Hematopoietic multipotent progenitor cell treated with erythropoietin and hydrocortisone succinate and interleukin-3 and kit ligand, for 8 days (in vitro differentiated cells): ENCODE data around the gene FSD1.

Source experiments
- DNase-seq: peaks from one replicate; pipeline ENCODE4 v3.0.0-alpha.2; 2015

FSD1 gene

GRCh38 chr19:4366666-4367335 is 62.4 kb downstream of the FSD1 start:
- no peak for DNase-seq

DNA sequence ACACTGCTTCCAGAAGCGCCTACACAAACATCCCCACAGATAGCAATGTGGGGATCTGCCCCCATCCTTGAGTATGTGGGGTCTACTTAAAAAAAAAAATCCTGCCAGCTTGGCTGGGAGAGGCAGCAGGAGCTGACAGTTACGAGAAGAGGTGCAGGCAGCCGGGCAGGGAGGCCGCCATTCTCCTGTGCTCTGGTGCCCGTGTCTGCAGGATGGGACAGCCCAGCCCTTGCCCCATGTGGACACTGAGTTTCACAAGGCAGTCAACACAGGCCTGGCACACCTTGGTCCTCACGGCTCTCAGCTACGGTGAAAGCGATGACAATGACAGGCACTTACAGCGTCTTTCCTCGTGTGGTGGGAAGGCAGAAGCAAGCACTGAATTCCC is 62.9 kb downstream of the FSD1 start:
- DNase-seq, result no peak

DNA sequence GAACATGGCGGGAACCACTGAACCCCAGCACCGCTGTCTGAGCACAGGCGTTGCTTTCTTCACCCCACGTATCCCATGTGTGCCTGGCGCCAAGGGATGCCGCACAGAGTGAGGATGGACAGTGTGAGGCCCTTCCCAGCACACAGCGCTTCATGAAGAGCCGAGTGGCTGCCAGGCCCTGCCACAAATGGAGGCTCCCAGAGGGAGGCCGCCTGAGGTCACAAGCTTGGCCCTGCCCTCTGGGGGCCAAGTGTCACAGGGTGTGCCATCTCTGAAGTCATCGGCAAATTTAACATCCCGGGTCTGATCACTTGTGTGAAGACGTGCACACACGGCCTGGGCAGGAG is 63.4 kb downstream of the FSD1 start:
- peak; percentile 37 for DNase-seq

DNA sequence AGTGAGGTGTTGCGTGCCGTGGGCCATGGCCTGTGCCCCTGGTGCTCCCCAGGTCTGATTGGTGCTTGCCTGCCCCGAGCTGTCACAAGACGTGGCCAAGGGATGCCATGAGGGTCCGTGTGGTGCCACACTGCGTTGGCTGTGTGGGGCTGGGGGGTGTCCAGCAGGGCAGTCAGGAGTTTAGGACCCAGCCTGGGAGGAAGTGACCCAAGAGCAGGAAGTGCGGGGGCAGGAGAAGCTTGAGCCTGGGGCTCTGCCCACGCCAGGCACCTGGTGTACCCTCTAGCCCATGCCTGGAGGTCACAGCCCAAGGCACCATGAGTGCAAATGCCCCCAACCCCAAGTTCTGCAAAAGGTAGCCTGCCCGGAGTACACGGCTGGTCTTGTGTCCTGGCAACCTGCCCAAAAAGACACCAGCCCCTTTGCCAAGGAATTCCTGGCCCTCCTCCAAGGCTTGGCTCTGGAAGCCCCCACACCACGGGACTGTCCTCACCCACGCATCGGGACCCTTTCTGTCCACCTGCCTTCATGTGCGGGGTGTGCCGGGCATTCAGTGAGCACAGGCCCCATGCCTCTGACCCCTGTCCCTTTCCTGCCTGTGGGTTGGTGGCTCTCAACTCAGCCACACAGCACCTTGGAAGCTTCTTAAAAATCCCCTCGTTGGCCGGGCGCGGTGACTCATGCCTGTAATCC is 63.9 kb downstream of the FSD1 start:
- no peak for DNase-seq

- peak; percentile 83 for DNase-seq
Measured at GRCh38 chr19:4369109-4369887, 64.9 kb downstream of the FSD1 start.

GRCh38 chr19:4369888-4370260 is 65.5 kb downstream of the FSD1 start:
- peak; percentile 78 for DNase-seq

GRCh38 chr19:4370418-4371041 is 66.1 kb downstream of the FSD1 start:
- DNase-seq, result no peak

DNA sequence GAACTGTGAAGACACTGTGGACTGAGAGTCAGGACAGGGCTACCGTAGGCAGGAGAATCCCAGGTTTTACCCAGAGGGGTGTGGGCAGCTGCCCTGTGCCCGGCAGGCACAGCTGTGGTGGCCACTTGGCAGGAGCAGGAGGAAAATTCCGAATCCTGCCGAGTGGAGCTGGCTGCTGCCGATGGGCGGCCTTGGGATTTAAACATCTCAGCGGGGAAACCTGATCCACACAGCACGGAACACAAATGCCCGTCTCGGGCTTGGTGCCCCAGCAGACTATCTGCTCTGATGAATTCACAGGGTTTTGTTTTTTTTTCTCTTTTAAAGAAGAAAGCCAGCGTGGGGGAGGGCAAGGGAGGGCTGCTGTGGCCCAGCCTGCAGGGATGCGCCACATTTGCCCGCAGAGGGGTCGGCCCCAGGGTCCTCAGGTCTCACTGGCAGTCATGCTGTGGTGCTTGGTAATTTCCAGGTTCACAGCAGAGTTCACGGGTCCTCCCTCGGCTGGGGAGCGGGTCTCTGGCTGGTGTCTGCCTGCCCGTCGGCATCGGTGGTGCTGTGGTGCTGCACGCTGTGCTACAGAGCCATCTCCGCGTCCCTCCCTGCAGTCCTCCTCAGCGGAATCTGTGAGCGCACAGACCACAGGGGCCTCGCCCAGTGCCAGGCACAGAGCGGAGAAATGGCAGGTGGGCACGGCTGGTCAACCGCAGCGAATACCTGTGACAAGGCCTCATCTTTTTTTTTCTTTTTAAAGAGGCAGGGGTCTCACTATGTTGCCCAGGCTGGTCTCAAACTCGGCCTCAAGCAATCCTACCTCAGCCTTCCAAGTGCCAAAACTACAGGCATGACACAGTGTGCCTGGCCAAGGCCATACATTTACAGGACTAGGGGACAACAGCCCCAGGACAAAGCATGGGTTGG is 67.1 kb downstream of the FSD1 start:
- no peak for DNase-seq

GRCh38 chr19:4372165-4373012 is 68.0 kb downstream of the FSD1 start:
- peak; percentile 74 for DNase-seq

DNA sequence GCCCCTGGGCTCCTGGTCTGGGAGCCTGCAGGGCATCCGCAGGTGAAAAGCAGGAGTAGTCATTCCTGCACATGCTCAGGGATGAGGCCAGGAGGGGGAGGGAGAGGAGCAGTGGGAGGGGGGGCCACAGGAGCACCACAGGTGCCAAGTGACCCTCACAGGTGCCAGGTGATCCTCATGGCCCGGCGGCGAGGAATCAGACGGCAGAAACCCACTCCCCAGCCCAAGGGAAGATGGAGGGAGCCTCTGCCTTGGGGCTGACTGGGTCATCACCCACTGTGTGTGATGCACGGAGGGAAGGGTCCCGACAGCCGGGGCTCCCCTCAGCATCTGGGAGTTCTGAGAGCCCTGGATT is 68.6 kb downstream of the FSD1 start:
- DNase-seq, result no peak
